Tibial nerve (tissue), 3 donors: ENCODE data around the gene PLEKHG4B.

Experiments
- EP300 ChIP-seq, 2 donors: sonication (generic); formaldehyde crosslinking; IDR thresholded peaks; one replicate each; pipeline ENCODE4 v1.6.1; 2017; ENCODE audit warnings: antibody characterized with exemption in 2 of 2, mild to moderate bottlenecking in 1 of 2
- POLR2A ChIP-seq, 2 donors: fragments of 450-650 bp; IDR thresholded peaks; one replicate each; pipeline ENCODE4 v1.6.1; 2017; ENCODE audit warnings: antibody characterized with exemption in 2 of 2, mild to moderate bottlenecking in 2 of 2, moderate library complexity in 2 of 2

- no peak for TF ChIP-seq EP300 (IDR thresholded peaks at IDR 0.05)
- no peak for TF ChIP-seq POLR2A (IDR thresholded peaks at IDR 0.05)
Measured at GRCh38 chr5:121432-121831, 29.5 kb downstream of the PLEKHG4B start.
